Measurements from ENCODE around the gene BASP1. TPM values are rescaled to one million over a fixed set of nuclear protein-coding genes. Genes with fewer than 3 reads are reported as not detected.
A peak's percentile ranks its signal among the peaks of the same experiment; 100 is the strongest.

Gene BASP1
- 319 TPM for polyA plus RNA-seq (2012; ENCODE audit: insufficient read depth, insufficient read length, low read depth)

GRCh38 chr5:17217493-17218352 is at the start of gene BASP1:
Gene BASP1 (plus strand): TSS chr5:17217631. CDS start chr5:17275217, 57,586 bp downstream.
- Histone ChIP-seq H3K9me3 (no peaks in the 10 kb centered on the region), H3K27me3 (no peaks in the 10 kb centered on the region), H3K4me3 (ENCODE audit: low read depth, low read length) (peak within 1 kb of the TSS; percentile 96), H3K36me3 (peaks cover 6% of the 10 kb centered on the region), H3K4me1 (peaks cover 10% of the 10 kb centered on the region)
- no peak for TF ChIP-seq CTCF (IDR thresholded peaks at IDR 0.05; ENCODE audit: low read depth, low read length)
- DNase-seq: peak; percentile 92

- Histone ChIP-seq H3K4me3 (ENCODE audit: low read depth, low read length) (no peak overlapping the region), H3K9me3 (no peaks in the 10 kb centered on the region), H3K36me3 (no peaks in the 10 kb centered on the region), H3K4me1 (no peaks in the 10 kb centered on the region), H3K27me3 (peaks cover 5% of the 10 kb centered on the region; the same call in 1 of the 2 replicates)
- no peak for DNase-seq
- no peak for TF ChIP-seq CTCF (IDR thresholded peaks at IDR 0.05; ENCODE audit: low read depth, low read length)
Measured at GRCh38 chr5:17169507-17169906, 47.9 kb upstream of the BASP1 start.

GRCh38 chr5:17172791-17173190 is 44.6 kb upstream of the BASP1 start:
- H3K9me3 ChIP-seq: no peaks in the 10 kb centered on the region
- H3K27me3 ChIP-seq: peaks cover 5% of the 10 kb centered on the region; the same call in 1 of the 2 replicates
- DNase-seq: no peak
- no peaks in the 10 kb centered on the region for H3K4me1 ChIP-seq
- no peak overlapping the region for H3K4me3 ChIP-seq (ENCODE audit: low read depth, low read length)
- no peaks in the 10 kb centered on the region for H3K36me3 ChIP-seq
- no peak for TF ChIP-seq CTCF (IDR thresholded peaks at IDR 0.05; ENCODE audit: low read depth, low read length)

- TF ChIP-seq CTCF (IDR thresholded peaks at IDR 0.05; ENCODE audit: low read depth, low read length): no peak
- no peaks in the 10 kb centered on the region for H3K36me3 ChIP-seq
Measured at GRCh38 chr5:17174965-17175364, 42.5 kb upstream of the BASP1 start.

GRCh38 chr5:17177501-17178372 is 39.7 kb upstream of the BASP1 start:
- Histone ChIP-seq H3K36me3 (no peaks in the 10 kb centered on the region), H3K4me1 (no peaks in the 10 kb centered on the region), H3K4me3 (ENCODE audit: low read depth, low read length) (no peak overlapping the region), H3K27me3 (no peaks in the 10 kb centered on the region), H3K9me3 (no peaks in the 10 kb centered on the region)
- TF ChIP-seq CTCF (IDR thresholded peaks at IDR 0.05; ENCODE audit: low read depth, low read length): no peak
- no peak for DNase-seq

More at GRCh38 chr5:17174965-17175364, 42.5 kb upstream of the BASP1 start:
- no peak overlapping the region for H3K4me3 ChIP-seq (ENCODE audit: low read depth, low read length)
- H3K27me3 ChIP-seq: no peaks in the 10 kb centered on the region
- no peak for DNase-seq
- no peaks in the 10 kb centered on the region for H3K4me1 ChIP-seq
- no peaks in the 10 kb centered on the region for H3K9me3 ChIP-seq
